Naive thymus-derived CD4-positive, alpha-beta T cell (primary cell): ENCODE measurements around the gene KLK1. TPM values are rescaled to one million over a fixed set of nuclear protein-coding genes. Genes with fewer than 3 reads are reported as not detected.

ENCODE experiments used
- ATAC-seq: fragments of 150-1000 bp; cut with Tn5 transposase; 2 replicates; pipeline ENCODE4 v1.10.0; 2021; ENCODE audit warnings: mild to moderate bottlenecking, moderate library complexity
- CTCF ChIA-PET: fragments of 350-600 bp; sonication (Branson Sonifier 250); formaldehyde crosslinking; loops from one replicate; lab custom pipeline; 2021; ENCODE audit warnings: antibody characterized with exemption; lab: Charles Lee
- POLR2A ChIA-PET: fragments of 350-600 bp; sonication (Branson Sonifier 250); formaldehyde crosslinking; loops from one replicate; lab custom pipeline; 2021; ENCODE audit warnings: antibody characterized with exemption, inconsistent platforms; lab: Charles Lee
- DNase-seq, 9 donors: peaks; one replicate each; pipeline versions ENCODE4 v3.0.0 to v3.0.0-alpha.2; 2020 to 2022; ENCODE audit warnings: mixed read lengths in 1 of 9
- H3K27ac ChIP-seq: one replicate; pipeline ENCODE4 v1.7.0; 2013; ENCODE audit warnings: mild to moderate bottlenecking, low read depth, low read length, moderate library complexity
- H3K27me3 ChIP-seq, 2 donors: one replicate each; pipeline ENCODE4 v1.7.0; 2013; ENCODE audit warnings: low read length in 2 of 2, mild to moderate bottlenecking in 2 of 2, moderate library complexity in 2 of 2; ENCODE audit not compliant: control insufficient read depth in 2 of 2, insufficient read depth in 2 of 2
- H3K36me3 ChIP-seq, 3 experiments: 1 replicate in 2 of 3; 2 replicates in 1 of 3; pipeline ENCODE4 v1.7.0; 2013; ENCODE audit warnings: low read length in 3 of 3, mild to moderate bottlenecking in 3 of 3, moderate library complexity in 1 of 3; ENCODE audit not compliant: insufficient read depth in 3 of 3, control insufficient read depth in 2 of 3
- H3K4me1 ChIP-seq, 2 donors: one replicate each; pipeline ENCODE4 v1.7.0; 2013; ENCODE audit warnings: low read length in 2 of 2, mild to moderate bottlenecking in 2 of 2, moderate library complexity in 1 of 2; ENCODE audit not compliant: control insufficient read depth in 2 of 2, insufficient read depth in 2 of 2
- H3K4me3 ChIP-seq: 2 replicates; pipeline ENCODE4 v1.7.0; 2013; ENCODE audit warnings: mild to moderate bottlenecking, low read length
- H3K9me3 ChIP-seq, 3 experiments: 1 replicate in 2 of 3; 2 replicates in 1 of 3; pipeline ENCODE4 v1.7.0; 2013; ENCODE audit warnings: low read length in 3 of 3; ENCODE audit not compliant: control insufficient read depth in 2 of 3
- H3K27ac Mint-ChIP-seq, 9 donors: one replicate each; pipeline ENCODE4 v1.8.0; 2020 to 2022; ENCODE audit warnings: mixed read lengths in 9 of 9, mild to moderate bottlenecking in 8 of 9, moderate library complexity in 5 of 9, inconsistent platforms in 2 of 9
- H3K27me3 Mint-ChIP-seq, 5 donors: one replicate each; pipeline ENCODE4 v1.8.0; 2021 to 2022; ENCODE audit warnings: mixed read lengths in 5 of 5, mild to moderate bottlenecking in 1 of 5
- H3K36me3 Mint-ChIP-seq, 5 donors: one replicate each; pipeline ENCODE4 v1.8.0; 2020 to 2022; ENCODE audit warnings: mixed read lengths in 5 of 5, mild to moderate bottlenecking in 3 of 5, inconsistent platforms in 1 of 5
- H3K4me1 Mint-ChIP-seq, 7 donors: one replicate each; pipeline ENCODE4 v1.8.0; 2020 to 2022; ENCODE audit warnings: mixed read lengths in 7 of 7, mild to moderate bottlenecking in 3 of 7, inconsistent platforms in 1 of 7
- H3K4me3 Mint-ChIP-seq, 10 donors: one replicate each; pipeline ENCODE4 v1.8.0; 2020 to 2022; ENCODE audit warnings: mild to moderate bottlenecking in 10 of 10, mixed read lengths in 10 of 10, moderate library complexity in 6 of 10, inconsistent platforms in 2 of 10
- H3K9me3 Mint-ChIP-seq, 11 donors: one replicate each; pipeline ENCODE4 v1.8.0; 2020 to 2022; ENCODE audit warnings: mixed read lengths in 11 of 11, mild to moderate bottlenecking in 4 of 11, inconsistent platforms in 1 of 11, moderate library complexity in 1 of 11
- intact Hi-C, 2 donors: fragments of 100-400 bp; cut with micrococcal nuclease; formaldehyde crosslinking; loops; one replicate each; pipeline ENCODE4 v1.15.1; 2023
- polyA plus RNA-seq, 2 donors: library from polyadenylated mRNA; unstranded; fragments of 300-500 nt; fragmentation: Illumina TruSeq; gene quantifications; one replicate each; pipeline ENCODE4 v1.2.3, GENCODE V29; 2021
- total RNA-seq, 6 experiments: library from RNA in 5 of 6; stranded (reverse) in 5 of 6; gene quantifications; 1 replicate in 5 of 6; 2 replicates in 1 of 6; pipeline ENCODE4 v1.2.3 and lab custom pipeline; 2021 to 2026

The KLK1 gene
- total and polyA plus RNA-seq, 7 experiments from 2014 or later: 1.3 TPM; not detected in 6

DNA sequence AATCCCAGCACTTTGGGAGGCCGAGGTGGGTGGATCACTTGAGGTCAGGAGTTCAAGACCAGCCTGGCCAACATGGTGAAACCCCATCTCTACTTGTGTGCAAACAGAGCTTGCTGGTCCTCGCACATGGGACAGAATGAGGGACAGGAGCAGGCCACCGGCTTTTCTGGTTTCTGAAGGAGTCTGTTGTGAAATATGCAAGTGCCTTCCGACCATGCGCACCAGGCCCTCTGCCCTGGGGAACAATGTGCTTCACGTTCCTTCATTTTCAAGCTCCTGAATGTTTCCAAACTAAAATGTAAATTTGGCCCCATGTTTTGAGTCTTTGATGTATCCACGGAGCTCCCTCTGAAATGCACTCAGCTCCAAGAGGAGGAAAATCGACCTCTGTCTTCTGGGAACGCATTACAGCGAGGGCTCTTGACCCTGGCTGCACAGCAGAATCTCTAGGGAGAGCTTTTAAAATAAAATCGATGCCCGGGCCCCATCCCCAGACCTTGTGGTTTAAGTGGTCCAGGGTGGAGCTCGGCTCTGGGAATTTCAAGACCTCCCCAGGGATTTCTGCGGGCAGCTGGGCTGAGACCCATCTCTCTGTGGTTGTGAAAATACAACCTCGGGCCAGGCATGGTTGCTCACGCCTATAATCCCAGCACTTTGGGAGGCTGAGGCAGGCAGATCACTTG, 42.7 kb downstream of the KLK1 start:
- Mint-ChIP-seq H3K36me3 (no peaks in the 10 kb centered on the region), H3K27me3 (peaks cover 50 to 67% (median 57%) of the 10 kb centered on the region in 5 donors), H3K9me3 (peaks cover 0 to 4% (median 0%) of the 10 kb centered on the region in 11 donors), H3K4me3 (no peak overlapping the region), H3K27ac (no peak overlapping the region), H3K4me1 (peaks cover 2 to 20% (median 12%) of the 10 kb centered on the region in 7 donors)
- H3K36me3 ChIP-seq: no peaks in the 10 kb centered on the region
- H3K27me3 ChIP-seq: peaks cover 0 to 17% of the 10 kb centered on the region in 2 donors
- H3K4me3 ChIP-seq: no peak overlapping the region
- no peak for DNase-seq
- no peaks in the 10 kb centered on the region for H3K4me1 ChIP-seq
- ATAC-seq: no peak
- intact Hi-C loops: loop anchor here (5.0 kb wide), 2 partner anchors 174 to 844 kb away; no protein-coding TSS in a partner anchor
- ChIA-PET POLR2A (no interaction called here), CTCF (interaction anchor here (1.2 kb wide), 1 partner anchor 424 kb away, joined by 3 read pairs; no protein-coding TSS in a partner anchor)
- no peaks in the 10 kb centered on the region for H3K9me3 ChIP-seq
- no peak overlapping the region for H3K27ac ChIP-seq

- peaks cover 0 to 17% of the 10 kb centered on the region in 2 donors for H3K27me3 ChIP-seq
- Mint-ChIP-seq H3K9me3 (peaks cover 0 to 4% (median 0%) of the 10 kb centered on the region in 11 donors), H3K27ac (no peak overlapping the region), H3K27me3 (peaks cover 51 to 78% (median 68%) of the 10 kb centered on the region in 5 donors), H3K4me3 (no peak overlapping the region), H3K4me1 (peaks cover 2 to 20% (median 12%) of the 10 kb centered on the region in 7 donors), H3K36me3 (no peaks in the 10 kb centered on the region)
- H3K27ac ChIP-seq: no peak overlapping the region
- ChIA-PET CTCF (interaction anchor here (0.6 to 0.9 kb wide), 2 partner anchors 9 to 632 kb away, joined by 3 read pairs; no protein-coding TSS in a partner anchor), POLR2A (no interaction called here)
- H3K4me3 ChIP-seq: no peak overlapping the region
- intact Hi-C loops: loop anchor here (5.0 kb wide), 2 partner anchors 172 to 842 kb away; no protein-coding TSS in a partner anchor
- H3K9me3 ChIP-seq: no peaks in the 10 kb centered on the region
- no peak for DNase-seq
- no peaks in the 10 kb centered on the region for H3K36me3 ChIP-seq
- H3K4me1 ChIP-seq: no peaks in the 10 kb centered on the region
- ATAC-seq: no peak
Measured at GRCh38 chr19:50779504-50780457, 43.8 kb downstream of the KLK1 start.

- Histone ChIP-seq H3K27me3 (peaks cover 0 to 17% of the 10 kb centered on the region in 2 donors), H3K27ac (no peak overlapping the region), H3K36me3 (no peaks in the 10 kb centered on the region), H3K9me3 (no peaks in the 10 kb centered on the region), H3K4me1 (no peaks in the 10 kb centered on the region), H3K4me3 (no peak overlapping the region)
- no peaks in the 10 kb centered on the region for H3K36me3 Mint-ChIP-seq
- H3K9me3 Mint-ChIP-seq: peaks cover 0 to 4% (median 0%) of the 10 kb centered on the region in 11 donors
- peaks cover 55 to 85% (median 75%) of the 10 kb centered on the region in 5 donors for H3K27me3 Mint-ChIP-seq
- no peak overlapping the region for H3K27ac Mint-ChIP-seq
- H3K4me1 Mint-ChIP-seq: peaks cover 2 to 20% (median 12%) of the 10 kb centered on the region in 7 donors
- ChIA-PET CTCF (interaction anchor here (0.6 to 0.9 kb wide), 2 partner anchors 9 to 631 kb away, joined by 3 read pairs; no protein-coding TSS in a partner anchor), POLR2A (no interaction called here)
- intact Hi-C loops: no loop called here
- no peak overlapping the region for H3K4me3 Mint-ChIP-seq
- DNase-seq: no peak
- no peak for ATAC-seq
Measured at GRCh38 chr19:50778906-50779430, 44.6 kb downstream of the KLK1 start.

- CTCF ChIA-PET: no interaction called here
- Histone ChIP-seq H3K36me3 (no peaks in the 10 kb centered on the region), H3K27me3 (peaks cover 0 to 17% of the 10 kb centered on the region in 2 donors), H3K4me1 (no peaks in the 10 kb centered on the region), H3K9me3 (no peaks in the 10 kb centered on the region), H3K4me3 (no peak overlapping the region), H3K27ac (no peak overlapping the region)
- no peak overlapping the region for H3K27ac Mint-ChIP-seq
- peaks cover 0 to 4% (median 0%) of the 10 kb centered on the region in 11 donors for H3K9me3 Mint-ChIP-seq
- intact Hi-C loops: no loop called here
- ATAC-seq: no peak
- H3K4me1 Mint-ChIP-seq: peaks cover 2 to 14% (median 6%) of the 10 kb centered on the region in 7 donors
- H3K27me3 Mint-ChIP-seq: peaks cover 55 to 85% (median 79%) of the 10 kb centered on the region in 5 donors
- POLR2A ChIA-PET: interaction anchor here (1.0 kb wide), 1 partner anchor 421 kb away, joined by 3 read pairs; no protein-coding TSS in a partner anchor
- no peaks in the 10 kb centered on the region for H3K36me3 Mint-ChIP-seq
- no peak for DNase-seq
- no peak overlapping the region for H3K4me3 Mint-ChIP-seq
Measured at GRCh38 chr19:50777830-50778303, 45.7 kb downstream of the KLK1 start.

GRCh38 chr19:50777261-50777660, 46.3 kb downstream of the KLK1 start:
- Histone ChIP-seq H3K4me1 (no peaks in the 10 kb centered on the region), H3K27ac (no peak overlapping the region), H3K4me3 (no peak overlapping the region), H3K9me3 (no peaks in the 10 kb centered on the region), H3K27me3 (peaks cover 0 to 17% of the 10 kb centered on the region in 2 donors), H3K36me3 (no peaks in the 10 kb centered on the region)
- H3K27me3 Mint-ChIP-seq: peaks cover 52 to 85% (median 75%) of the 10 kb centered on the region in 5 donors
- DNase-seq (no peak), ATAC-seq (no peak)
- H3K27ac Mint-ChIP-seq: no peak overlapping the region
- intact Hi-C loops: no loop called here
- no peaks in the 10 kb centered on the region for H3K36me3 Mint-ChIP-seq
- peaks cover 0 to 4% (median 0%) of the 10 kb centered on the region in 11 donors for H3K9me3 Mint-ChIP-seq
- POLR2A ChIA-PET: interaction anchor here (1.0 kb wide), 1 partner anchor 420 kb away, joined by 3 read pairs; no protein-coding TSS in a partner anchor
- CTCF ChIA-PET: interaction anchor here (0.6 kb wide), 2 partner anchors 103 to 1679 kb away, joined by 3 read pairs; no protein-coding TSS in a partner anchor
- peaks cover 0 to 10% (median 6%) of the 10 kb centered on the region in 7 donors for H3K4me1 Mint-ChIP-seq
- H3K4me3 Mint-ChIP-seq: no peak overlapping the region

- Histone ChIP-seq H3K9me3 (no peaks in the 10 kb centered on the region), H3K27me3 (peaks cover 0 to 17% of the 10 kb centered on the region in 2 donors), H3K27ac (no peak overlapping the region), H3K4me1 (no peaks in the 10 kb centered on the region), H3K4me3 (no peak overlapping the region), H3K36me3 (no peaks in the 10 kb centered on the region)
- intact Hi-C loops: no loop called here
- DNase-seq (no peak), ATAC-seq (no peak)
- Mint-ChIP-seq H3K4me1 (peaks cover 0 to 10% (median 6%) of the 10 kb centered on the region in 7 donors), H3K27ac (no peak overlapping the region), H3K36me3 (no peaks in the 10 kb centered on the region), H3K9me3 (peaks cover 0 to 4% (median 0%) of the 10 kb centered on the region in 11 donors), H3K27me3 (peaks cover 51 to 74% (median 66%) of the 10 kb centered on the region in 5 donors), H3K4me3 (no peak overlapping the region)
- POLR2A ChIA-PET: no interaction called here
- CTCF ChIA-PET: interaction anchor here (0.6 kb wide), 1 partner anchor 475 kb away, joined by 3 read pairs; no protein-coding TSS in a partner anchor
Measured at GRCh38 chr19:50776131-50776530, 47.5 kb downstream of the KLK1 start.
